ENCODE results near the gene ADAMTS16.

DNA sequence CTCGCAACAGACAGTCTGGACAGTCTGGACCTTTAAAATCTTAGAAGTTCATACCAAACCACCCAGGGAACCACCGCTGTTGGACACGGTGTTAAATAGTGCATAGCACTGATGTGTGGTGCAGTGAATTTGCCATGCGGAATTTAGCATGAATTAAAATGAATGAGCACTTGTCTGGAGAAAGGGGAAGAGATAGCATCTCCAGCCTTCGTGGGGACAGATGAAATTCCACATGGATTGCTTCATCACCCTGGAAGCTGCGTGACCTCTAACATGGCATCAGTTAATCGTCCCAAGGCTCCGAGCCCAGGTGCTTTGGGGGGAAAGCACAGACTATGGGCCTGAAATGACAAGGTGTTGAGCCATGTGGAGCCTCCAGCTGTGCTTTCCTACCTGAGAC lies 91.4 kb downstream of the ADAMTS16 start:
- TF ChIP-seq ZFP30 (CRISPR knock-in tag; IDR thresholded peaks at IDR 0.05) = no peak
- TF ChIP-seq OSR1 (CRISPR knock-in tag; IDR thresholded peaks at IDR 0.05) = no peak
- TF ChIP-seq, protein P1, sequence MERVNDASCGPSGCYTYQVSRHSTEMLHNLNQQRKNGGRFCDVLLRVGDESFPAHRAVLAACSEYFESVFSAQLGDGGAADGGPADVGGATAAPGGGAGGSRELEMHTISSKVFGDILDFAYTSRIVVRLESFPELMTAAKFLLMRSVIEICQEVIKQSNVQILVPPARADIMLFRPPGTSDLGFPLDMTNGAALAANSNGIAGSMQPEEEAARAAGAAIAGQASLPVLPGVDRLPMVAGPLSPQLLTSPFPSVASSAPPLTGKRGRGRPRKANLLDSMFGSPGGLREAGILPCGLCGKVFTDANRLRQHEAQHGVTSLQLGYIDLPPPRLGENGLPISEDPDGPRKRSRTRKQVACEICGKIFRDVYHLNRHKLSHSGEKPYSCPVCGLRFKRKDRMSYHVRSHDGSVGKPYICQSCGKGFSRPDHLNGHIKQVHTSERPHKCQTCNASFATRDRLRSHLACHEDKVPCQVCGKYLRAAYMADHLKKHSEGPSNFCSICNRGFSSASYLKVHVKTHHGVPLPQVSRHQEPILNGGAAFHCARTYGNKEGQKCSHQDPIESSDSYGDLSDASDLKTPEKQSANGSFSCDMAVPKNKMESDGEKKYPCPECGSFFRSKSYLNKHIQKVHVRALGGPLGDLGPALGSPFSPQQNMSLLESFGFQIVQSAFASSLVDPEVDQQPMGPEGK (CRISPR knock-in tag; IDR thresholded peaks at IDR 0.05; ENCODE audit: borderline replicate concordance) = no peak
- no peak for TF ChIP-seq ZFP3 (CRISPR knock-in tag; IDR thresholded peaks at IDR 0.05)
- 0 out of 2 replicates have a peak, but pooled peaks have one; percentile 16 for TF ChIP-seq ISL1 (CRISPR knock-in tag; IDR thresholded peaks at IDR 0.05)
- TF ChIP-seq PPARA (CRISPR knock-in tag; IDR thresholded peaks at IDR 0.05; ENCODE audit: borderline replicate concordance) = no peak
- TF ChIP-seq, protein P2, sequence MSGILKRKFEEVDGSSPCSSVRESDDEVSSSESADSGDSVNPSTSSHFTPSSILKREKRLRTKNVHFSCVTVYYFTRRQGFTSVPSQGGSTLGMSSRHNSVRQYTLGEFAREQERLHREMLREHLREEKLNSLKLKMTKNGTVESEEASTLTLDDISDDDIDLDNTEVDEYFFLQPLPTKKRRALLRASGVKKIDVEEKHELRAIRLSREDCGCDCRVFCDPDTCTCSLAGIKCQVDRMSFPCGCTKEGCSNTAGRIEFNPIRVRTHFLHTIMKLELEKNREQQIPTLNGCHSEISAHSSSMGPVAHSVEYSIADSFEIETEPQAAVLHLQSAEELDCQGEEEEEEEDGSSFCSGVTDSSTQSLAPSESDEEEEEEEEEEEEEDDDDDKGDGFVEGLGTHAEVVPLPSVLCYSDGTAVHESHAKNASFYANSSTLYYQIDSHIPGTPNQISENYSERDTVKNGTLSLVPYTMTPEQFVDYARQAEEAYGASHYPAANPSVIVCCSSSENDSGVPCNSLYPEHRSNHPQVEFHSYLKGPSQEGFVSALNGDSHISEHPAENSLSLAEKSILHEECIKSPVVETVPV (CRISPR knock-in tag; IDR thresholded peaks at IDR 0.05) = no peak
- no peak for TF ChIP-seq GLIS3 (CRISPR knock-in tag; IDR thresholded peaks at IDR 0.05)
- TF ChIP-seq, protein P3, sequence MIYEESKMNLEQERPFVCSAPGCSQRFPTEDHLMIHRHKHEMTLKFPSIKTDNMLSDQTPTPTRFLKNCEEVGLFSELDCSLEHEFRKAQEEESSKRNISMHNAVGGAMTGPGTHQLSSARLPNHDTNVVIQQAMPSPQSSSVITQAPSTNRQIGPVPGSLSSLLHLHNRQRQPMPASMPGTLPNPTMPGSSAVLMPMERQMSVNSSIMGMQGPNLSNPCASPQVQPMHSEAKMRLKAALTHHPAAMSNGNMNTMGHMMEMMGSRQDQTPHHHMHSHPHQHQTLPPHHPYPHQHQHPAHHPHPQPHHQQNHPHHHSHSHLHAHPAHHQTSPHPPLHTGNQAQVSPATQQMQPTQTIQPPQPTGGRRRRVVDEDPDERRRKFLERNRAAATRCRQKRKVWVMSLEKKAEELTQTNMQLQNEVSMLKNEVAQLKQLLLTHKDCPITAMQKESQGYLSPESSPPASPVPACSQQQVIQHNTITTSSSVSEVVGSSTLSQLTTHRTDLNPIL (CRISPR knock-in tag; IDR thresholded peaks at IDR 0.05; ENCODE audit: low read depth) = no peak
- no peak for TF ChIP-seq ZC3H10 (CRISPR knock-in tag; IDR thresholded peaks at IDR 0.05)
- no peak for TF ChIP-seq BACH2 (CRISPR knock-in tag; IDR thresholded peaks at IDR 0.05; ENCODE audit: borderline replicate concordance)
- TF ChIP-seq ARNTL (CRISPR knock-in tag; IDR thresholded peaks at IDR 0.05; ENCODE audit: borderline replicate concordance, low read depth) = no peak
- no peak for TF ChIP-seq TOX (CRISPR knock-in tag; IDR thresholded peaks at IDR 0.05; ENCODE audit: borderline replicate concordance)

Data from SK-N-SH treated with all-trans-retinoic acid at 6 μM for 48 hours (cell line).